H1 (cell line): Measurements from ENCODE around the gene G6PC3. TPM values are rescaled to one million over a fixed set of nuclear protein-coding genes. Genes with fewer than 3 reads are reported as not detected.

ENCODE experiments used
- CTCF ChIA-PET: fragments of 300-600 bp; sonication (Branson Sonifier 250); formaldehyde crosslinking; loops from one replicate; lab custom pipeline; 2021; ENCODE audit not compliant: partially characterized antibody; lab: Charles Lee
- POLR2A ChIA-PET: fragments of 300-600 bp; sonication (Branson Sonifier 250); formaldehyde crosslinking; loops from one replicate; lab custom pipeline; 2021; ENCODE audit warnings: inconsistent platforms; ENCODE audit not compliant: partially characterized antibody; lab: Charles Lee
- DNase-seq, 2 experiments: peaks; one replicate each; pipeline versions ENCODE4 v3.0.0 to v3.0.0-alpha.2; 2010 to 2022; ENCODE audit warnings: low spot score in 2 of 2, low read depth in 1 of 2, mixed read lengths in 1 of 2
- FAIRE-seq: peaks from 2 replicates; lab custom pipeline; 2011; peaks lifted over from hg19 to GRCh38; lab: Jason Lieb, UNC
- H2AFZ ChIP-seq: 2 replicates; pipeline ENCODE4 v1.8.1; 2012; ENCODE audit warnings: low read length, inconsistent platforms
- H2AK5ac ChIP-seq: 2 replicates; pipeline ENCODE4 v1.6.1; 2013; ENCODE audit warnings: low read depth, low read length
- H2BK120ac ChIP-seq: replicated peaks from 2 replicates; pipeline ENCODE3; 2013; ENCODE audit warnings: low read depth, low read length, inconsistent platforms
- H2BK12ac ChIP-seq: 2 replicates; pipeline ENCODE4 v1.6.1; 2013; ENCODE audit warnings: low read depth, low read length
- H2BK15ac ChIP-seq: 2 replicates; pipeline ENCODE4 v1.6.1; 2013; ENCODE audit warnings: low read length
- H2BK20ac ChIP-seq: 2 replicates; pipeline ENCODE4 v1.6.1; 2013; ENCODE audit warnings: low read length
- H2BK5ac ChIP-seq: 2 replicates; pipeline ENCODE4 v1.6.1; 2013; ENCODE audit warnings: low read depth, low read length
- H3K14ac ChIP-seq: 2 replicates; pipeline ENCODE4 v1.6.1; 2013; ENCODE audit warnings: inconsistent platforms; ENCODE audit not compliant: insufficient read length
- H3K18ac ChIP-seq: 2 replicates; pipeline ENCODE4 v1.6.1; 2013; ENCODE audit warnings: low read length; ENCODE audit errors: extremely low read depth
- H3K23ac ChIP-seq: 2 replicates; pipeline ENCODE4 v1.6.1; 2013; ENCODE audit warnings: inconsistent platforms; ENCODE audit not compliant: insufficient read length
- H3K23me2 ChIP-seq: 2 replicates; pipeline ENCODE4 v1.6.1; 2013; ENCODE audit warnings: low read depth, low read length
- H3K27ac ChIP-seq: 2 replicates; pipeline ENCODE4 v1.6.1; 2011; ENCODE audit warnings: low read depth, low read length, inconsistent platforms
- H3K27me3 ChIP-seq, 4 experiments: replicated peaks in 1 of 4; 1 replicate in 1 of 4; 2 replicates in 3 of 4; pipeline versions ENCODE4 v1.6.1 to v1.8.1; 2011 to 2013; ENCODE audit warnings: low read length in 3 of 4, mild to moderate bottlenecking in 3 of 4, inconsistent platforms in 2 of 4, mixed read lengths in 2 of 4, moderate library complexity in 1 of 4; ENCODE audit not compliant: control insufficient read depth in 3 of 4, insufficient read depth in 3 of 4; ENCODE audit errors: extremely low read depth in 1 of 4
- H3K36me3 ChIP-seq, 4 experiments: 2 replicates each; pipeline versions ENCODE4 v1.6.1 to v1.8.1; 2011 to 2013; ENCODE audit warnings: mild to moderate bottlenecking in 4 of 4, low read length in 3 of 4, moderate library complexity in 2 of 4, control low read depth in 1 of 4, inconsistent platforms in 1 of 4; ENCODE audit not compliant: insufficient read depth in 4 of 4, control insufficient read depth in 2 of 4
- H3K4ac ChIP-seq: replicated peaks from 2 replicates; pipeline ENCODE3; 2013; ENCODE audit warnings: low read length, low read depth, mixed read lengths, inconsistent platforms; ENCODE audit not compliant: insufficient read length
- H3K4me1 ChIP-seq, 4 experiments: replicated peaks in 1 of 4; 1 replicate in 1 of 4; 2 replicates in 3 of 4; pipeline versions ENCODE4 v1.6.1 to v1.8.1; 2011 to 2013; ENCODE audit warnings: low read length in 3 of 4, inconsistent platforms in 2 of 4, mixed read lengths in 1 of 4; ENCODE audit not compliant: insufficient read depth in 4 of 4, control insufficient read depth in 3 of 4
- H3K4me2 ChIP-seq, 2 experiments: 2 replicates each; pipeline versions ENCODE4 v1.6.1 to v1.8.1; 2011 to 2013; ENCODE audit warnings: low read depth in 2 of 2, low read length in 2 of 2, control low read depth in 1 of 2, inconsistent platforms in 1 of 2, mild to moderate bottlenecking in 1 of 2; ENCODE audit not compliant: insufficient read depth in 1 of 2
- H3K4me3 ChIP-seq, 4 experiments: fragments of 200-600, 300-600 bp in 1 of 4; sonication (generic), shearing (Covaris generic), sonication (Bioruptor Twin) in 1 of 4; 2 replicates each; pipeline versions ENCODE4 v1.5.1 to v1.8.1; 2011 to 2016; ENCODE audit warnings: low read length in 4 of 4, low read depth in 3 of 4, control low read depth in 2 of 4, inconsistent platforms in 2 of 4, mild to moderate bottlenecking in 2 of 4, mixed read lengths in 1 of 4, moderate library complexity in 1 of 4; ENCODE audit not compliant: insufficient read depth in 2 of 4; ENCODE audit errors: extremely low read depth in 1 of 4
- H3K56ac ChIP-seq: replicated peaks from 2 replicates; pipeline ENCODE3; 2013; ENCODE audit warnings: low read depth, mild to moderate bottlenecking, mixed read lengths, low read length, inconsistent platforms; ENCODE audit not compliant: insufficient read length
- H3K79me1 ChIP-seq: 2 replicates; pipeline ENCODE4 v1.6.1; 2013; ENCODE audit warnings: low read depth, low read length, control low read depth
- H3K79me2 ChIP-seq, 2 experiments: 2 replicates each; pipeline versions ENCODE4 v1.6.1 to v1.8.1; 2012 to 2013; ENCODE audit warnings: low read length in 2 of 2, mild to moderate bottlenecking in 2 of 2, inconsistent platforms in 1 of 2; ENCODE audit not compliant: insufficient read depth in 2 of 2, control insufficient read depth in 1 of 2
- H3K9ac ChIP-seq, 4 experiments: replicated peaks in 1 of 4; 1 replicate in 1 of 4; 2 replicates in 3 of 4; pipeline versions ENCODE4 v1.6.1 to v1.8.1; 2011 to 2013; ENCODE audit warnings: low read depth in 3 of 4, low read length in 3 of 4, control low read depth in 2 of 4, mild to moderate bottlenecking in 2 of 4, moderate library complexity in 2 of 4, inconsistent platforms in 1 of 4; ENCODE audit errors: extremely low read depth in 1 of 4
- H3K9me3 ChIP-seq, 2 experiments: 2 replicates each; pipeline versions ENCODE4 v1.6.1 to v1.8.1; 2012 to 2013; ENCODE audit warnings: mild to moderate bottlenecking in 2 of 2, moderate library complexity in 2 of 2, control low read depth in 1 of 2, inconsistent platforms in 1 of 2, low read depth in 1 of 2, low read length in 1 of 2, mixed read lengths in 1 of 2; ENCODE audit not compliant: insufficient read depth in 2 of 2
- H4K20me1 ChIP-seq, 2 experiments: replicated peaks in 1 of 2; 2 replicates each; pipeline versions ENCODE3 to v1.8.1; 2011 to 2013; ENCODE audit warnings: inconsistent platforms in 2 of 2, low read length in 2 of 2, mild to moderate bottlenecking in 1 of 2; ENCODE audit not compliant: insufficient read depth in 2 of 2, control insufficient read depth in 1 of 2
- H4K5ac ChIP-seq: 2 replicates; pipeline ENCODE4 v1.6.1; 2013; ENCODE audit warnings: low read length, low read depth, mixed read lengths, inconsistent platforms; ENCODE audit not compliant: insufficient read length
- H4K8ac ChIP-seq: 2 replicates; pipeline ENCODE4 v1.8.0; 2013; ENCODE audit warnings: mild to moderate bottlenecking, moderate library complexity, low read length, inconsistent platforms; ENCODE audit not compliant: insufficient read depth; ENCODE audit errors: extremely low read depth
- H4K91ac ChIP-seq: replicated peaks from 2 replicates; pipeline ENCODE3; 2013; ENCODE audit warnings: low read length, mixed read lengths, inconsistent platforms; ENCODE audit not compliant: insufficient read length
- GTF2F1 ChIP-seq: IDR thresholded peaks from 2 replicates; pipeline ENCODE4 v1.6.1; 2012; ENCODE audit warnings: low read depth, low read length, improper control_type of control experiment, borderline replicate concordance
- POLR2A ChIP-seq, 2 experiments: IDR thresholded peaks; 1 replicate in 1 of 2; 2 replicates in 1 of 2; pipeline ENCODE4 v1.6.1; 2011; ENCODE audit warnings: low read depth in 2 of 2, low read length in 2 of 2, mild to moderate bottlenecking in 2 of 2; ENCODE audit errors: control extremely low read depth in 1 of 2
- POLR2AphosphoS5 ChIP-seq: IDR thresholded peaks from 2 replicates; pipeline ENCODE4 v1.6.1; 2011; ENCODE audit warnings: low read depth, low read length
- SIN3A ChIP-seq, 2 experiments: IDR thresholded peaks in 1 of 2; conservative IDR thresholded peaks in 1 of 2; 2 replicates each; pipeline ENCODE4 v1.6.1; 2011 to 2012; ENCODE audit warnings: low read length in 2 of 2, improper control_type of control experiment in 1 of 2, low read depth in 1 of 2, mild to moderate bottlenecking in 1 of 2
- SP2 ChIP-seq: IDR thresholded peaks from 2 replicates; pipeline ENCODE4 v1.6.1; 2012; ENCODE audit warnings: mild to moderate bottlenecking, low read length, inconsistent platforms
- SP4 ChIP-seq: IDR thresholded peaks from 2 replicates; pipeline ENCODE4 v1.6.1; 2012; ENCODE audit warnings: low read length, inconsistent platforms
- USF2 ChIP-seq: IDR thresholded peaks from 2 replicates; pipeline ENCODE4 v1.6.1; 2011; ENCODE audit warnings: low read length, improper control_type of control experiment
- WGBS, 2 experiments: shearing (Covaris generic) in 1 of 2; methylation state at CpG; one replicate each; pipeline versions ENCODE4 v1.1.6 to v1.1.7; 2013 to 2015; ENCODE audit warnings: low lambda C conversion rate in 2 of 2, mixed read lengths in 2 of 2, inconsistent platforms in 1 of 2, low coverage in 1 of 2, missing lambda C conversion rate in 1 of 2; ENCODE audit not compliant: insufficient replicate concordance in 2 of 2, insufficient coverage in 1 of 2, insufficient read length in 1 of 2; ENCODE audit errors: extremely low coverage in 1 of 2, missing lambda C conversion rate in 1 of 2; 5-methylcytosine and 5-hydroxymethylcytosine counted together
- polyA plus RNA-seq, 7 experiments: library from polyadenylated mRNA; depleted of rRNA in 3 of 7; stranded (reverse) in 5 of 7; unstranded in 2 of 7; fragments of >200 nt in 5 of 7; fragments of 200-250 nt in 2 of 7; gene quantifications; 1 replicate in 5 of 7; 2 replicates in 1 of 7; 4 replicates in 1 of 7; pipeline versions ENCODE4 v1.2.1 to v1.2.3, GENCODE V29; 2011 to 2013; ENCODE audit warnings: missing spikeins in 2 of 7, mixed read lengths in 2 of 7
- total RNA-seq: library from RNA; stranded (reverse); fragmentation: NEBNext Ultra II Directional; extraction: Animal tissue kit (Norgen Biotek cat#: 25700); gene quantifications from 2 replicates; pipeline ENCODE4 v1.2.1, GENCODE V29; 2021

The G6PC3 gene
- total and polyA plus RNA-seq, 2 of the 8 experiments (the other 6 are each of a cell fraction or from before 2014, with no cell fraction given) = 104 to 343 TPM

- Histone ChIP-seq H3K4me3 (no peak overlapping the region), H2BK5ac (no peak overlapping the region), H3K9ac (no peak overlapping the region), H2BK120ac (no peak overlapping the region), H2AFZ (no peak overlapping the region), H3K79me2 (no peaks in the 10 kb centered on the region), H3K27ac (no peak overlapping the region), H2BK12ac (no peak overlapping the region), H3K4me2 (no peak overlapping the region), H3K18ac (no peak overlapping the region), H3K4ac (no peak overlapping the region), H4K5ac (no peak overlapping the region), H3K36me3 (peaks cover 0 to 14% (median 3%) of the 10 kb centered on the region in 4 experiments; a peak in 7 of 8 replicates), H3K23ac (no peak overlapping the region), H4K91ac (no peak overlapping the region), H3K23me2 (no peaks in the 10 kb centered on the region), H3K14ac (no peak overlapping the region), H3K27me3 (no peaks in the 10 kb centered on the region), H2AK5ac (no peak overlapping the region), H4K20me1 (peaks cover 0 to 8% of the 10 kb centered on the region in 2 experiments), H4K8ac (no peak overlapping the region), H3K79me1 (no peaks in the 10 kb centered on the region; the same call in 1 of the 2 replicates), H3K4me1 (no peaks in the 10 kb centered on the region), H3K9me3 (no peaks in the 10 kb centered on the region), H2BK15ac (no peak overlapping the region), H3K56ac (no peak overlapping the region), H2BK20ac (no peak overlapping the region)
- no peak for DNase-seq
- TF ChIP-seq USF2 (no peak), POLR2AphosphoS5 (no peak), SP2 (no peak), POLR2A (IDR thresholded peaks at IDR 0.05; ENCODE audit: control extremely low read depth in 1 of 2, low read depth in 2 of 2, low read length in 2 of 2) (no peak), GTF2F1 (no peak), SP4 (no peak), SIN3A (conservative IDR thresholded peaks at IDR 0.05 in 1 of 2, IDR thresholded peaks at IDR 0.05 in 1 of 2; ENCODE audit: low read depth in 1 of 2, low read length in 2 of 2) (no peak)
- ChIA-PET POLR2A (interaction anchor here (0.6 to 6.9 kb wide), 6 partner anchors 9 to 45 kb away, joined by 3 to 55 read pairs (median 14); partner anchors contain the start of gene TMEM101), CTCF (interaction anchor here (0.9 to 13.3 kb wide), 5 partner anchors 16 to 97 kb away, joined by 3 to 108 read pairs (median 5); no protein-coding TSS in a partner anchor)
- 97% methylated on average over 4 of the region's 4 CpGs; no CpG with 5 or more reads in 1 of the 2 experiments for WGBS, 2 experiments
- FAIRE-seq = no peak
Observed at GRCh38 chr17:44024853-44025252, 45.7 kb upstream of the G6PC3 start.
